ENCODE measurements around the gene PDE4D. TPM values are rescaled to one million over a fixed set of nuclear protein-coding genes. Genes with fewer than 3 reads are reported as not detected.

The PDE4D gene
- total RNA-seq, 1 experiment from 2014 or later = 6.5 TPM

GRCh38 chr5:59041355-59041754, 852.2 kb downstream of the PDE4D start:
- Histone ChIP-seq H3K27ac (ENCODE audit: low read depth, low read length, poor library complexity, severe bottlenecking) (no peak overlapping the region), H3K4me1 (ENCODE audit: insufficient read depth, low read length, poor library complexity, severe bottlenecking) (peaks cover 20% of the 10 kb centered on the region), H3K36me3 (ENCODE audit: insufficient read depth, low read length, poor library complexity, severe bottlenecking) (no peaks in the 10 kb centered on the region), H3K9me3 (ENCODE audit: low read depth, low read length, poor library complexity, severe bottlenecking) (no peaks in the 10 kb centered on the region), H3K4me3 (ENCODE audit: low read depth, low read length, poor library complexity, severe bottlenecking) (no peak overlapping the region), H3K27me3 (replicated peaks; ENCODE audit: insufficient read depth, low read depth, low read length, poor library complexity) (no peaks in the 10 kb centered on the region)
- no peak for DNase-seq (ENCODE audit: low spot score)
- TF ChIP-seq, protein P1, sequence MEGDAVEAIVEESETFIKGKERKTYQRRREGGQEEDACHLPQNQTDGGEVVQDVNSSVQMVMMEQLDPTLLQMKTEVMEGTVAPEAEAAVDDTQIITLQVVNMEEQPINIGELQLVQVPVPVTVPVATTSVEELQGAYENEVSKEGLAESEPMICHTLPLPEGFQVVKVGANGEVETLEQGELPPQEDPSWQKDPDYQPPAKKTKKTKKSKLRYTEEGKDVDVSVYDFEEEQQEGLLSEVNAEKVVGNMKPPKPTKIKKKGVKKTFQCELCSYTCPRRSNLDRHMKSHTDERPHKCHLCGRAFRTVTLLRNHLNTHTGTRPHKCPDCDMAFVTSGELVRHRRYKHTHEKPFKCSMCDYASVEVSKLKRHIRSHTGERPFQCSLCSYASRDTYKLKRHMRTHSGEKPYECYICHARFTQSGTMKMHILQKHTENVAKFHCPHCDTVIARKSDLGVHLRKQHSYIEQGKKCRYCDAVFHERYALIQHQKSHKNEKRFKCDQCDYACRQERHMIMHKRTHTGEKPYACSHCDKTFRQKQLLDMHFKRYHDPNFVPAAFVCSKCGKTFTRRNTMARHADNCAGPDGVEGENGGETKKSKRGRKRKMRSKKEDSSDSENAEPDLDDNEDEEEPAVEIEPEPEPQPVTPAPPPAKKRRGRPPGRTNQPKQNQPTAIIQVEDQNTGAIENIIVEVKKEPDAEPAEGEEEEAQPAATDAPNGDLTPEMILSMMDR (conservative IDR thresholded peaks at IDR 0.05; ENCODE audit: low read depth, low read length) = no peak
- TF ChIP-seq EZH2 (IDR thresholded peaks at IDR 0.05; ENCODE audit: borderline replicate concordance, low read depth, low read length, poor library complexity, severe bottlenecking) = no peak
- intact Hi-C loops (cut with micrococcal nuclease; ENCODE audit: unreplicated experiment) = no loop called here
- ChIA-PET POLR2A (ENCODE audit: low non-redundant PET) (no interaction called here), CTCF (no interaction called here)
- BruUV-seq (replicated peaks) = no TSS peak

- intact Hi-C loops (cut with micrococcal nuclease; ENCODE audit: unreplicated experiment) = no loop called here
- ChIA-PET POLR2A (ENCODE audit: low non-redundant PET) (no interaction called here), CTCF (no interaction called here)
- H3K4me3 ChIP-seq (ENCODE audit: low read depth, low read length, poor library complexity, severe bottlenecking) = no peak overlapping the region
- BruUV-seq (replicated peaks) = no TSS peak
- H3K27me3 ChIP-seq (replicated peaks; ENCODE audit: insufficient read depth, low read depth, low read length, poor library complexity) = no peaks in the 10 kb centered on the region
- H3K9me3 ChIP-seq (ENCODE audit: low read depth, low read length, poor library complexity, severe bottlenecking) = no peaks in the 10 kb centered on the region
- H3K4me1 ChIP-seq (ENCODE audit: insufficient read depth, low read length, poor library complexity, severe bottlenecking) = peaks cover 26% of the 10 kb centered on the region
- no peaks in the 10 kb centered on the region for H3K36me3 ChIP-seq (ENCODE audit: insufficient read depth, low read length, poor library complexity, severe bottlenecking)
- TF ChIP-seq EZH2 (IDR thresholded peaks at IDR 0.05; ENCODE audit: borderline replicate concordance, low read depth, low read length, poor library complexity, severe bottlenecking) = no peak
- TF ChIP-seq, protein P1 (conservative IDR thresholded peaks at IDR 0.05; ENCODE audit: low read depth, low read length) = no peak
- DNase-seq (ENCODE audit: low spot score) = no peak
- no peak overlapping the region for H3K27ac ChIP-seq (ENCODE audit: low read depth, low read length, poor library complexity, severe bottlenecking)
Measured at GRCh38 chr5:59040804-59041201, 852.7 kb downstream of the PDE4D start.

DNA sequence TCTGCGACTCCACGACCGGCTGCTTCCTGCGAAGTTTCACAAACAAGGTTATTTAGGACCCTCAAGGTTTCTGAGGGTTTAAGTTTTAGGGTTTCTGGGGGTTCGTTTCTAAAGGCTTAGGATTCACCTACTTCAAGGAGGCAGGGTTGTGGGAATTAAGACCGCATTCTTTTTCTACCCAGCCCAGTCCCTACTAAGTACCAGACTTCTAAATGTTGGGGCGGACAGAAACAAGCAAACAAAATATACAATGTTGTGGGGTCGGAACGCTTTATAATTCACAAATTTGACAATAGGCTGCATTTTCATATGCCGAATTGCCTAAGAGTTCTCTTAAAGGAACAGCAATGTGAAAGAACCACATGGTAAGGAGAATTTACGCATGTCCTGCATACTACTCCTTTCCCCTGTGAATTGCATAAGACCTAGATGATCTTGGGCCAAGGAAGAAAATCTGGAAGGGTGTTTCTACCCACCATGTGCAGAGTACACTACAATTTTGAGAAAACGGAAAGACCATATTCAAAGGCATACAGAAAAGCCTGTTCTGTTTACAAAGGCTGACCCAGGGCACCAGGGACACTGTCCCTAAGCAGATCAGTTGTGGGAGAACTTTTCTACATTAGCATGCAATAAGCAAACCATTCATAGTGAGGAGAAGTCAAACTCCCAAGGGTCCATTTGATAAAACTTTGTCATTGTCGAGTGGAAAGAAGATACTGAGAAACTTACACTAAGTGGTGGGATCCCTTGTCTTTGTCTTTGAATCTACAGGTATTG, 853.3 kb downstream of the PDE4D start:
- intact Hi-C loops (cut with micrococcal nuclease; ENCODE audit: unreplicated experiment) = no loop called here
- H3K27ac ChIP-seq (ENCODE audit: low read depth, low read length, poor library complexity, severe bottlenecking) = peak overlapping the region; percentile 65
- H3K9me3 ChIP-seq (ENCODE audit: low read depth, low read length, poor library complexity, severe bottlenecking) = no peaks in the 10 kb centered on the region
- H3K4me1 ChIP-seq (ENCODE audit: insufficient read depth, low read length, poor library complexity, severe bottlenecking) = peaks cover 32% of the 10 kb centered on the region
- H3K4me3 ChIP-seq (ENCODE audit: low read depth, low read length, poor library complexity, severe bottlenecking) = peak overlapping the region; percentile 72
- no peak for DNase-seq (ENCODE audit: low spot score)
- ChIA-PET CTCF (no interaction called here), POLR2A (ENCODE audit: low non-redundant PET) (no interaction called here)
- H3K27me3 ChIP-seq (replicated peaks; ENCODE audit: insufficient read depth, low read depth, low read length, poor library complexity) = no peaks in the 10 kb centered on the region
- no peaks in the 10 kb centered on the region for H3K36me3 ChIP-seq (ENCODE audit: insufficient read depth, low read length, poor library complexity, severe bottlenecking)
- TF ChIP-seq, protein P1 (conservative IDR thresholded peaks at IDR 0.05; ENCODE audit: low read depth, low read length) = no peak
- no peak for TF ChIP-seq EZH2 (IDR thresholded peaks at IDR 0.05; ENCODE audit: borderline replicate concordance, low read depth, low read length, poor library complexity, severe bottlenecking)
- BruUV-seq (replicated peaks) = no TSS peak
